ENCODE measurements around the gene EIF5. TPM values are rescaled to one million over a fixed set of nuclear protein-coding genes. Genes with fewer than 3 reads are reported as not detected.

Gene EIF5
- total RNA-seq, 1 experiment from 2014 or later: 238 TPM

GRCh38 chr14:103360548-103360947 lies 26.5 kb downstream of the EIF5 start:
- H3K27ac ChIP-seq (ENCODE audit: low read length): no peak overlapping the region
- no peaks in the 10 kb centered on the region for H3K27me3 ChIP-seq (ENCODE audit: control insufficient read depth, insufficient read depth, low read length)
- TF ChIP-seq TCF7L2 (IDR thresholded peaks at IDR 0.05; ENCODE audit: low read depth, low read length) (no peak), SIN3A (IDR thresholded peaks at IDR 0.05; ENCODE audit: borderline replicate concordance, insufficient read depth, low read depth, low read length) (no peak), CTCF (IDR thresholded peaks at IDR 0.05) (no peak), POLR2AphosphoS5 (IDR thresholded peaks at IDR 0.05; ENCODE audit: low read depth, low read length) (no peak), REST (IDR thresholded peaks at IDR 0.05; ENCODE audit: insufficient read depth in 1 of 2, low read depth in 2 of 2, low read length in 1 of 2) (no peak)
- in situ Hi-C loops (cut with HindIII; ENCODE audit: low pct_unique_long_range_greater_than_20kb, low sequenced_read_pairs) (no loop called here), intact Hi-C loops (cut with micrococcal nuclease; ENCODE audit: unreplicated experiment) (no loop called here)
- no TSS peak for BruUV-seq (replicated peaks)
- DNase-seq (ENCODE audit: low read depth, low spot score) (no peak), ATAC-seq (no peak)
- no peaks in the 10 kb centered on the region for H3K36me3 ChIP-seq (ENCODE audit: control insufficient read depth, insufficient read depth, low read length)
- H3K4me3 ChIP-seq (ENCODE audit: low read depth in 2 of 2, low read length in 2 of 2): no peak overlapping the region
- no peaks in the 10 kb centered on the region for H3K4me1 ChIP-seq (ENCODE audit: control insufficient read depth, insufficient read depth, low read length)
- ChIA-PET POLR2A (no interaction called here), CTCF (no interaction called here)
- no peaks in the 10 kb centered on the region for H3K9me3 ChIP-seq (ENCODE audit: control insufficient read depth, insufficient read depth, low read depth, low read length)

- Histone ChIP-seq H3K4me3 (ENCODE audit: low read depth in 2 of 2, low read length in 2 of 2) (no peak overlapping the region), H3K36me3 (ENCODE audit: control insufficient read depth, insufficient read depth, low read length) (no peaks in the 10 kb centered on the region), H3K27ac (ENCODE audit: low read length) (peak overlapping the region; percentile 32; the same call in 1 of the 2 replicates), H3K4me1 (ENCODE audit: control insufficient read depth, insufficient read depth, low read length) (no peaks in the 10 kb centered on the region), H3K27me3 (ENCODE audit: control insufficient read depth, insufficient read depth, low read length) (no peaks in the 10 kb centered on the region), H3K9me3 (ENCODE audit: control insufficient read depth, insufficient read depth, low read depth, low read length) (no peaks in the 10 kb centered on the region)
- CTCF ChIA-PET: no interaction called here
- intact Hi-C loops (cut with micrococcal nuclease; ENCODE audit: unreplicated experiment): no loop called here
- in situ Hi-C loops (cut with HindIII; ENCODE audit: low pct_unique_long_range_greater_than_20kb, low sequenced_read_pairs): no loop called here
- TF ChIP-seq SIN3A (IDR thresholded peaks at IDR 0.05; ENCODE audit: borderline replicate concordance, insufficient read depth, low read depth, low read length): no peak
- no peak for TF ChIP-seq POLR2AphosphoS5 (IDR thresholded peaks at IDR 0.05; ENCODE audit: low read depth, low read length)
- TF ChIP-seq TCF7L2 (IDR thresholded peaks at IDR 0.05; ENCODE audit: low read depth, low read length): no peak
- TF ChIP-seq REST (IDR thresholded peaks at IDR 0.05; ENCODE audit: insufficient read depth in 1 of 2, low read depth in 2 of 2, low read length in 1 of 2): no peak
- TF ChIP-seq CTCF (IDR thresholded peaks at IDR 0.05): no peak
- ATAC-seq (no peak), DNase-seq (ENCODE audit: low read depth, low spot score) (no peak)
- no TSS peak for BruUV-seq (replicated peaks)
- POLR2A ChIA-PET: no interaction called here
Measured at GRCh38 chr14:103361867-103362266, 27.8 kb downstream of the EIF5 start.
